ENCODE measurements around the gene ATXN7L2. TPM values are rescaled to one million over a fixed set of nuclear protein-coding genes. Genes with fewer than 3 reads are reported as not detected.
"Not testable (repeated sequence)": the region's sequence is repeated elsewhere in the genome, so short reads cannot be mapped to it uniquely, and the experiment has no call there.

Gene ATXN7L2
- total RNA-seq, 1 donor from 2014 or later = 5.0 TPM

- intact Hi-C loops (cut with DNase I); ATAC-seq; DNase-seq (ENCODE audit: low spot score): not testable (repeated sequence)
These were observed 10.2 kb upstream of the ATXN7L2 start for GRCh38 chr1:109473284-109474057.

GRCh38 chr1:109474697-109475096, 9.0 kb upstream of the ATXN7L2 start:
- intact Hi-C loops (cut with DNase I) = no loop called here
- ATAC-seq (no peak), DNase-seq (ENCODE audit: low spot score) (no peak)

GRCh38 chr1:109475261-109475660, 8.4 kb upstream of the ATXN7L2 start:
- no peak for DNase-seq (ENCODE audit: low spot score)
- intact Hi-C loops (cut with DNase I) = no loop called here
- ATAC-seq = no peak

GRCh38 chr1:109476825-109477224, 6.9 kb upstream of the ATXN7L2 start:
- ATAC-seq (no peak), DNase-seq (ENCODE audit: low spot score) (no peak)
- intact Hi-C loops (cut with DNase I) = no loop called here

GRCh38 chr1:109477821-109478220, 5.9 kb upstream of the ATXN7L2 start:
- intact Hi-C loops (cut with DNase I) = no loop called here
- no peak for ATAC-seq
- DNase-seq (ENCODE audit: low spot score) = no peak

GRCh38 chr1:109478806-109479205, 4.9 kb upstream of the ATXN7L2 start:
- intact Hi-C loops (cut with DNase I) = no loop called here
- ATAC-seq = no peak
- DNase-seq (ENCODE audit: low spot score) = no peak

- ATAC-seq = no peak
- no peak for DNase-seq (ENCODE audit: low spot score)
- intact Hi-C loops (cut with DNase I) = no loop called here
These were observed 4.4 kb upstream of the ATXN7L2 start for GRCh38 chr1:109479311-109479710.

GRCh38 chr1:109479901-109480300, 3.8 kb upstream of the ATXN7L2 start:
- intact Hi-C loops (cut with DNase I) = no loop called here
- ATAC-seq = no peak
- no peak for DNase-seq (ENCODE audit: low spot score)

- no peak for DNase-seq (ENCODE audit: low spot score)
- intact Hi-C loops (cut with DNase I) = no loop called here
- no peak for ATAC-seq
These were observed 2.1 kb upstream of the ATXN7L2 start for GRCh38 chr1:109481646-109482045.

- intact Hi-C loops (cut with DNase I) = no loop called here
- no peak for ATAC-seq
- no peak for DNase-seq (ENCODE audit: low spot score)
These were observed 1.5 kb upstream of the ATXN7L2 start for GRCh38 chr1:109482242-109482641.

GRCh38 chr1:109482791-109483671, 674 bp upstream of the ATXN7L2 start:
- DNase-seq (ENCODE audit: low spot score) (peak; percentile 74), ATAC-seq (peak; percentile 57)
- intact Hi-C loops (cut with DNase I) = no loop called here

- intact Hi-C loops (cut with DNase I) = no loop called here
- no peak for DNase-seq (ENCODE audit: low spot score)
These were observed 842 bp downstream of the ATXN7L2 start for GRCh38 chr1:109484519-109484975.

GRCh38 chr1:109485001-109485400, 1.3 kb downstream of the ATXN7L2 start:
- no peak for DNase-seq (ENCODE audit: low spot score)
- intact Hi-C loops (cut with DNase I) = no loop called here
- no peak for ATAC-seq

More at GRCh38 chr1:109484519-109484975, 842 bp downstream of the ATXN7L2 start:
- peak; percentile 0 for ATAC-seq

GRCh38 chr1:109487261-109487660, 3.6 kb downstream of the ATXN7L2 start:
- DNase-seq (ENCODE audit: low spot score) (no peak), ATAC-seq (no peak)
- intact Hi-C loops (cut with DNase I) = no loop called here

GRCh38 chr1:109488201-109488600, 4.5 kb downstream of the ATXN7L2 start:
- DNase-seq (ENCODE audit: low spot score) (no peak), ATAC-seq (no peak)
- intact Hi-C loops (cut with DNase I) = no loop called here

GRCh38 chr1:109488696-109489095, 5.0 kb downstream of the ATXN7L2 start:
- no peak for ATAC-seq
- intact Hi-C loops (cut with DNase I) = no loop called here

GRCh38 chr1:109490029-109490933, 6.6 kb downstream of the ATXN7L2 start:
- ATAC-seq (peak; percentile 52), DNase-seq (ENCODE audit: low spot score) (peak; percentile 84)
- intact Hi-C loops (cut with DNase I) = no loop called here

More at GRCh38 chr1:109488696-109489095, 5.0 kb downstream of the ATXN7L2 start:
- no peak for DNase-seq (ENCODE audit: low spot score)

GRCh38 chr1:109490934-109491302, 7.2 kb downstream of the ATXN7L2 start:
- no peak for DNase-seq (ENCODE audit: low spot score)
- intact Hi-C loops (cut with DNase I) = no loop called here

GRCh38 chr1:109491372-109491771, 7.7 kb downstream of the ATXN7L2 start:
- no peak for DNase-seq (ENCODE audit: low spot score)
- intact Hi-C loops (cut with DNase I) = no loop called here
- no peak for ATAC-seq

More at GRCh38 chr1:109490934-109491302, 7.2 kb downstream of the ATXN7L2 start:
- ATAC-seq = no peak
